Stomach (tissue), 9 donors: ENCODE data around the gene FCHO2. TPM values are rescaled to one million over a fixed set of nuclear protein-coding genes. Genes with fewer than 3 reads are reported as not detected.

Source experiments
- DNase-seq, 2 donors: peaks; one replicate each; pipeline versions ENCODE4 v3.0.0 to v3.0.0-alpha.2; 2013 to 2019
- H3K27ac ChIP-seq, 5 donors: fragments of 200-600 bp in 4 of 5; sonication (generic) in 4 of 5; one replicate each; pipeline ENCODE4 v1.5.1; 2013 to 2019; ENCODE audit warnings: mild to moderate bottlenecking in 1 of 5, moderate library complexity in 1 of 5
- H3K27me3 ChIP-seq, 3 donors: fragments of 200-600 bp; sonication (generic); one replicate each; pipeline ENCODE4 v1.5.1; 2017 to 2019; ENCODE audit warnings: mixed run types in 1 of 3
- H3K36me3 ChIP-seq, 4 donors: fragments of 200-600 bp; sonication (generic); 1 replicate in 3 of 4; 2 replicates in 1 of 4; pipeline ENCODE4 v1.5.1; 2016 to 2019
- H3K4me1 ChIP-seq, 4 donors: fragments of 200-600 bp; sonication (generic); one replicate each; pipeline ENCODE4 v1.5.1; 2016 to 2019
- H3K4me3 ChIP-seq, 4 donors: fragments of 200-600 bp; sonication (generic) in 3 of 4; one replicate each; pipeline ENCODE4 v1.5.1; 2016 to 2019; ENCODE audit warnings: mild to moderate bottlenecking in 1 of 4
- H3K9me3 ChIP-seq, 4 donors: fragments of 200-600 bp; sonication (generic); one replicate each; pipeline ENCODE4 v1.5.1; 2016 to 2019
- CTCF ChIP-seq, 7 experiments: fragments of 450-650 bp in 4 of 7; fragments of 200-600 bp in 3 of 7; sonication (generic) in 3 of 7; IDR thresholded peaks; one replicate each; pipeline ENCODE4 v1.5.1; 2016 to 2019; ENCODE audit warnings: antibody characterized with exemption in 7 of 7, control low read depth in 2 of 7, mild to moderate bottlenecking in 1 of 7
- EP300 ChIP-seq: sonication (generic); formaldehyde crosslinking; IDR thresholded peaks from one replicate; pipeline ENCODE4 v1.6.1; 2017; ENCODE audit warnings: antibody characterized with exemption
- POLR2A ChIP-seq, 4 donors: fragments of 450-650 bp; IDR thresholded peaks; one replicate each; pipeline ENCODE4 v1.6.1; 2016; ENCODE audit warnings: antibody characterized with exemption in 4 of 4, control low read depth in 2 of 4, mild to moderate bottlenecking in 1 of 4, moderate library complexity in 1 of 4
- POLR2AphosphoS5 ChIP-seq, 3 donors: sonication (generic); formaldehyde crosslinking; IDR thresholded peaks; one replicate each; pipeline ENCODE4 v1.6.1; 2016; ENCODE audit warnings: antibody characterized with exemption in 3 of 3
- WGBS, 5 donors: extraction: QIAGEN DNeasy Blood & Tissue Kit in 3 of 5; methylation state at CpG; one replicate each; pipeline versions ENCODE4 v1.1.5 to v1.1.7; 2013 to 2018; 5-methylcytosine and 5-hydroxymethylcytosine counted together
- intact Hi-C: fragments of 100-400 bp; cut with DNase I; formaldehyde crosslinking; loops from one replicate; pipeline ENCODE4 v1.15.1; 2023; ENCODE audit warnings: low total_unique reads
- polyA plus RNA-seq, 3 donors: library from polyadenylated mRNA; stranded (reverse); fragments of 200-250 nt; gene quantifications; one replicate each; pipeline ENCODE4 v1.2.3, GENCODE V29; 2013
- total RNA-seq, 5 donors: library from RNA; depleted of rRNA; stranded (reverse); fragments of >200 nt; gene quantifications; one replicate each; pipeline versions ENCODE4 v1.1.0 to v1.2.3, GENCODE V29; 2014 to 2016
- donor health status: healthy with polysubstance abuse.
- donor health status: Bipolar disorder and iron deficiency.
- donor health status: healthy.

FCHO2 gene
- total and polyA plus RNA-seq, 8 donors: 6.9 to 46.1 (median 13.8) TPM

- no peak for TF ChIP-seq CTCF (IDR thresholded peaks at IDR 0.05)
- no peak for TF ChIP-seq POLR2AphosphoS5 (IDR thresholded peaks at IDR 0.05)
- no peak for TF ChIP-seq POLR2A (IDR thresholded peaks at IDR 0.05)
- no peak for TF ChIP-seq EP300
- DNase-seq: no peak
- H3K36me3 ChIP-seq: peaks cover 3 to 34% (median 30%) of the 10 kb centered on the region in 4 donors
- H3K27me3 ChIP-seq: no peaks in the 10 kb centered on the region
- intact Hi-C loops: no loop called here
- H3K4me3 ChIP-seq: no peak overlapping the region
- H3K27ac ChIP-seq: no peak overlapping the region
- H3K9me3 ChIP-seq: no peaks in the 10 kb centered on the region
- H3K4me1 ChIP-seq: peaks cover 0 to 22% (median 4%) of the 10 kb centered on the region in 4 donors
- WGBS, 5 donors: 87 to 95% (median 94%) methylated on average over 4 of the region's 4 CpGs
These were observed 72.0 kb downstream of the FCHO2 start for GRCh38 chr5:73027816-73028215.

GRCh38 chr5:73028991-73029595 is 73.3 kb downstream of the FCHO2 start:
- peaks cover 0 to 22% (median 3%) of the 10 kb centered on the region in 4 donors for H3K4me1 ChIP-seq
- TF ChIP-seq POLR2AphosphoS5 (IDR thresholded peaks at IDR 0.05): no peak
- no peak for TF ChIP-seq POLR2A (IDR thresholded peaks at IDR 0.05)
- TF ChIP-seq CTCF (IDR thresholded peaks at IDR 0.05): no peak
- no peak for TF ChIP-seq EP300
- H3K4me3 ChIP-seq: no peak overlapping the region
- H3K36me3 ChIP-seq: peaks cover 3 to 33% (median 28%) of the 10 kb centered on the region in 4 donors
- no peaks in the 10 kb centered on the region for H3K27me3 ChIP-seq
- H3K9me3 ChIP-seq: no peaks in the 10 kb centered on the region
- no peak for DNase-seq
- H3K27ac ChIP-seq: no peak overlapping the region
- WGBS, 5 donors: 58 to 89% (median 75%) methylated on average over 1 of the region's 1 CpG
- intact Hi-C loops: no loop called here

GRCh38 chr5:73030531-73030930 is 74.7 kb downstream of the FCHO2 start:
- intact Hi-C loops: no loop called here
- Histone ChIP-seq H3K4me3 (no peak overlapping the region), H3K9me3 (no peaks in the 10 kb centered on the region), H3K4me1 (peaks cover 0 to 22% (median 3%) of the 10 kb centered on the region in 4 donors), H3K27ac (peak overlapping the region in 2 of 5 donors; percentile 44 to 45), H3K27me3 (no peaks in the 10 kb centered on the region), H3K36me3 (peaks cover 7 to 37% (median 27%) of the 10 kb centered on the region in 4 donors)
- no peak for TF ChIP-seq CTCF (IDR thresholded peaks at IDR 0.05)
- no peak for TF ChIP-seq EP300
- no peak for TF ChIP-seq POLR2AphosphoS5 (IDR thresholded peaks at IDR 0.05)
- TF ChIP-seq POLR2A (IDR thresholded peaks at IDR 0.05): no peak
- DNase-seq: peak in 1 of 2 donors; percentile 28
- 46 to 69% (median 58%) methylated on average over 1 of the region's 1 CpG for WGBS, 5 donors

- H3K4me1 ChIP-seq: peaks cover 0 to 22% (median 3%) of the 10 kb centered on the region in 4 donors
- TF ChIP-seq CTCF (IDR thresholded peaks at IDR 0.05) (no peak), POLR2A (IDR thresholded peaks at IDR 0.05) (no peak), POLR2AphosphoS5 (IDR thresholded peaks at IDR 0.05) (peak in 1 of 3 donors; percentile 64)
- H3K27me3 ChIP-seq: no peaks in the 10 kb centered on the region
- no peak overlapping the region for H3K4me3 ChIP-seq
- H3K36me3 ChIP-seq: peaks cover 5 to 37% (median 27%) of the 10 kb centered on the region in 4 donors
- no peaks in the 10 kb centered on the region for H3K9me3 ChIP-seq
- intact Hi-C loops: no loop called here
- peak overlapping the region in 2 of 5 donors; percentile 44 to 45 for H3K27ac ChIP-seq
- peak in 1 of 2 donors; percentile 72 for DNase-seq
These were observed 75.2 kb downstream of the FCHO2 start for GRCh38 chr5:73030995-73031394.
